ENCODE measurements around the gene ZCCHC7.
A peak's percentile ranks its signal among the peaks of the same experiment; 100 is the strongest.
"Not testable (repeated sequence)": the region's sequence is repeated elsewhere in the genome, so short reads cannot be mapped to it uniquely, and the experiment has no call there.

Gene ZCCHC7

GRCh38 chr9:37121881-37122280, 1.5 kb downstream of the ZCCHC7 start:
- no peak for DNase-seq

GRCh38 chr9:37126214-37126788, 5.9 kb downstream of the ZCCHC7 start:
- DNase-seq, result no peak

- DNase-seq, result no peak
Observed at GRCh38 chr9:37127018-37127417, 6.6 kb downstream of the ZCCHC7 start.

- no peak for DNase-seq
Observed at GRCh38 chr9:37128051-37128450, 7.7 kb downstream of the ZCCHC7 start.

- no peak for DNase-seq
Observed at GRCh38 chr9:37134166-37134565, 13.8 kb downstream of the ZCCHC7 start.

- DNase-seq, result no peak
Observed at GRCh38 chr9:37141015-37141414, 20.6 kb downstream of the ZCCHC7 start.

- no peak for DNase-seq
Observed at GRCh38 chr9:37144762-37145161, 24.4 kb downstream of the ZCCHC7 start.

GRCh38 chr9:37146410-37146809, 26.0 kb downstream of the ZCCHC7 start:
- DNase-seq, result peak; percentile 43

GRCh38 chr9:37148181-37148580, 27.8 kb downstream of the ZCCHC7 start:
- no peak for DNase-seq

GRCh38 chr9:37149666-37150308, 29.4 kb downstream of the ZCCHC7 start:
- DNase-seq, result no peak

- no peak for DNase-seq
Observed at GRCh38 chr9:37150415-37150814, 30.0 kb downstream of the ZCCHC7 start.

GRCh38 chr9:37151812-37152211, 31.4 kb downstream of the ZCCHC7 start:
- DNase-seq, result no peak

- no peak for DNase-seq
Observed at GRCh38 chr9:37152365-37152764, 32.0 kb downstream of the ZCCHC7 start.

- no peak for DNase-seq
Observed at GRCh38 chr9:37155601-37156000, 35.2 kb downstream of the ZCCHC7 start.

GRCh38 chr9:37156205-37156604, 35.8 kb downstream of the ZCCHC7 start:
- DNase-seq, result no peak

- peak; percentile 15 for DNase-seq
Observed at GRCh38 chr9:37156781-37157356, 36.5 kb downstream of the ZCCHC7 start.

- no peak for DNase-seq
Observed at GRCh38 chr9:37157726-37158377, 37.5 kb downstream of the ZCCHC7 start.

GRCh38 chr9:37163299-37163698, 42.9 kb downstream of the ZCCHC7 start:
- DNase-seq, result no peak

- not testable (repeated sequence) for DNase-seq
Observed at GRCh38 chr9:37164335-37164734, 44.0 kb downstream of the ZCCHC7 start.

GRCh38 chr9:37165644-37166043, 45.3 kb downstream of the ZCCHC7 start:
- no peak for DNase-seq

GRCh38 chr9:37167456-37168047, 47.2 kb downstream of the ZCCHC7 start:
- DNase-seq, result no peak

- no peak for DNase-seq
Observed at GRCh38 chr9:37172557-37172956, 52.2 kb downstream of the ZCCHC7 start.

- no peak for DNase-seq
Observed at GRCh38 chr9:37174247-37174646, 53.9 kb downstream of the ZCCHC7 start.

GRCh38 chr9:37178742-37179141, 58.4 kb downstream of the ZCCHC7 start:
- DNase-seq, result no peak

All from activated CD4-positive, alpha-beta T cell treated with anti-CD3 and anti-CD28 coated beads, Interleukin-2, Interleukin-6, amounts not matched to agents 100 ng/mL and 50 ng/mL, durations not matched to agents 16 hours and 8 hours (primary cell).